OCI-LY3 (cell line): ENCODE measurements around the gene CTSE.

Source experiments
- EZH2phosphoT487 ChIP-seq: fragments of 200-600 bp; shearing (Covaris generic); IDR thresholded peaks from 2 replicates; pipeline ENCODE4 v1.6.1; 2018; ENCODE audit warnings: antibody characterized with exemption, mixed run types, low read depth
- TF ChIP-seq, protein P1 (sequence below): fragments of 200-600, 300-600 bp; sonication (generic); IDR thresholded peaks from 2 replicates; pipeline ENCODE4 v1.5.1; 2014; ENCODE audit warnings: antibody characterized with exemption, low read length, low read depth

DNA sequence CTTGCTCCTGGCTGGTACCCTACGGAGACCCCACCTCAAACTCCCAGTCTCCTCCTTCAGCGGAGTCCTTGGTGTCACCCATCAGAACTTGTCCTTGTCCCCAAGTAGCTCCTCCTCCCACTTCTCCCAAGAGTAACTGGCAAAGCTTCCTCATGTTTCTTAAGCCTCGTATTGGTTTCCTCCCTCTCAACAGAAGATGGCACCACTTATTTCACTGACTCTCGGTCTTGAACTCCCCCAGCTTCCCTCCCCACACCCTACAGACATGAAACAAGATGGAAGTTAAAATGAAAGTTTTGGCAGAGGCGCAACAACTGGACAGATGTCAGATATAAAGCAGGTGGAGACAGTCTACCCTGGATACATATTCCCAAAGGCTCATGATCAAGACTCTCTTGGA lies 33.9 kb downstream of the CTSE start:
- TF ChIP-seq, protein P1, sequence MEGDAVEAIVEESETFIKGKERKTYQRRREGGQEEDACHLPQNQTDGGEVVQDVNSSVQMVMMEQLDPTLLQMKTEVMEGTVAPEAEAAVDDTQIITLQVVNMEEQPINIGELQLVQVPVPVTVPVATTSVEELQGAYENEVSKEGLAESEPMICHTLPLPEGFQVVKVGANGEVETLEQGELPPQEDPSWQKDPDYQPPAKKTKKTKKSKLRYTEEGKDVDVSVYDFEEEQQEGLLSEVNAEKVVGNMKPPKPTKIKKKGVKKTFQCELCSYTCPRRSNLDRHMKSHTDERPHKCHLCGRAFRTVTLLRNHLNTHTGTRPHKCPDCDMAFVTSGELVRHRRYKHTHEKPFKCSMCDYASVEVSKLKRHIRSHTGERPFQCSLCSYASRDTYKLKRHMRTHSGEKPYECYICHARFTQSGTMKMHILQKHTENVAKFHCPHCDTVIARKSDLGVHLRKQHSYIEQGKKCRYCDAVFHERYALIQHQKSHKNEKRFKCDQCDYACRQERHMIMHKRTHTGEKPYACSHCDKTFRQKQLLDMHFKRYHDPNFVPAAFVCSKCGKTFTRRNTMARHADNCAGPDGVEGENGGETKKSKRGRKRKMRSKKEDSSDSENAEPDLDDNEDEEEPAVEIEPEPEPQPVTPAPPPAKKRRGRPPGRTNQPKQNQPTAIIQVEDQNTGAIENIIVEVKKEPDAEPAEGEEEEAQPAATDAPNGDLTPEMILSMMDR: peak; percentile 50
- no peak for TF ChIP-seq EZH2phosphoT487
